Measurements from ENCODE around the gene EIF2AK3. TPM values are rescaled to one million over a fixed set of nuclear protein-coding genes. Genes with fewer than 3 reads are reported as not detected.
A peak's percentile ranks its signal among the peaks of the same experiment; 100 is the strongest.

EIF2AK3 gene
- total and polyA plus RNA-seq, 10 of the 15 experiments (the other 5 are each of a cell fraction or from before 2014, with no cell fraction given), result 5.0 to 44.7 (median 22.4) TPM

GRCh38 chr2:88602022-88602421, 25.2 kb downstream of the EIF2AK3 start (continued):
- TF ChIP-seq FOS (IDR thresholded peaks at IDR 0.05; ENCODE audit: borderline replicate concordance, extremely low read depth, insufficient read length) (no peak), GATAD2B (conservative IDR thresholded peaks at IDR 0.05; ENCODE audit: low read depth) (no peak), ATF7 (IDR thresholded peaks at IDR 0.05; ENCODE audit: low read depth) (no peak), ZNF217 (IDR thresholded peaks at IDR 0.05) (no peak), IRF5 (IDR thresholded peaks at IDR 0.05; ENCODE audit: borderline replicate concordance) (no peak)

GRCh38 chr2:88601286-88601685, 26.0 kb downstream of the EIF2AK3 start:
- no peaks in the 10 kb centered on the region for H4K20me1 ChIP-seq (ENCODE audit: control insufficient read depth, insufficient read depth)
- ChIA-PET POLR2A (interaction anchor here (2.2 kb wide), 1 partner anchor 22 kb away, joined by 17 read pairs; no protein-coding TSS in a partner anchor), SMC1A (ENCODE audit: uncharacterized antibody, unreplicated experiment) (interaction anchor here (1.7 to 14.0 kb wide), 3 partner anchors 9 to 68 kb away, joined by 6 to 231 read pairs (median 12); no protein-coding TSS in a partner anchor), CTCF (interaction anchor here (1.1 kb wide), 1 partner anchor 65 kb away, joined by 3 read pairs; no protein-coding TSS in a partner anchor), RAD21 (ENCODE audit: unreplicated experiment) (interaction anchor here (1.4 to 2.2 kb wide), 5 partner anchors 12 to 68 kb away, joined by 4 to 12 read pairs (median 8); no protein-coding TSS in a partner anchor)
- 0 out of 4 replicates have a peak, but pooled peaks cover 0 to 2% of the 10 kb centered on the region in 2 experiments for H3K36me3 ChIP-seq (ENCODE audit: control insufficient read depth in 2 of 2, insufficient read depth in 2 of 2, low read length in 1 of 2)
- in situ Hi-C loops (cut with MboI), result no loop called here
- H3K9ac ChIP-seq (ENCODE audit: control insufficient read depth, insufficient read depth, low read length), result no peak overlapping the region
- no peaks in the 10 kb centered on the region for H3K9me3 ChIP-seq (replicated peaks; ENCODE audit: control insufficient read depth, insufficient read depth, low read length)
- H3K4me2 ChIP-seq (ENCODE audit: control insufficient read depth, insufficient read depth), result no peak overlapping the region
- TF ChIP-seq SP1 (IDR thresholded peaks at IDR 0.05; ENCODE audit: low read depth, low read length) (no peak), SRF (IDR thresholded peaks at IDR 0.05; ENCODE audit: low read depth in 2 of 2, low read length in 2 of 2) (0 out of 4 replicates have a peak, but pooled peaks of 1 of the 2 experiments have one; percentile 10), PML (IDR thresholded peaks at IDR 0.05; ENCODE audit: low read length) (no peak), NFXL1 (IDR thresholded peaks at IDR 0.05; ENCODE audit: borderline replicate concordance) (no peak), ZNF24 (IDR thresholded peaks at IDR 0.05) (no peak), CBX5 (IDR thresholded peaks at IDR 0.05; ENCODE audit: low read depth) (no peak), ZNF207 (IDR thresholded peaks at IDR 0.05; ENCODE audit: borderline replicate concordance) (no peak), FOXM1 (IDR thresholded peaks at IDR 0.05; ENCODE audit: low read depth, low read length) (no peak)
- H3K4me1 ChIP-seq (ENCODE audit: control insufficient read depth, insufficient read depth, low read length), result peaks cover 49% of the 10 kb centered on the region
- H3K4me3 ChIP-seq, result no peak overlapping the region
- H2AFZ ChIP-seq (ENCODE audit: control insufficient read depth, low read depth, low read length), result no peak overlapping the region
- ATAC-seq (no peak), FAIRE-seq (no peak), DNase-seq (ENCODE audit: low read depth, low spot score) (no peak)
- no peaks in the 10 kb centered on the region for H3K27me3 ChIP-seq (replicated peaks in 1 of 2; ENCODE audit: control insufficient read depth in 2 of 2, insufficient read depth in 2 of 2, low read length in 1 of 2)
- WGBS (ENCODE audit: insufficient coverage, insufficient replicate concordance, low lambda C conversion rate, missing lambda C conversion rate), result 93% methylated on average over 2 of the region's 2 CpGs
- BruUV-seq (replicated peaks), result no TSS peak
- intact Hi-C loops (cut with micrococcal nuclease; ENCODE audit: unreplicated experiment), result no loop called here
- H3K79me2 ChIP-seq (ENCODE audit: control insufficient read depth, insufficient read depth, low read length), result peaks cover 76% of the 10 kb centered on the region
- H3K27ac ChIP-seq (ENCODE audit: control insufficient read depth, insufficient read depth), result no peak overlapping the region; the same call in 1 of the 2 replicates
